NB4 (cell line): Measurements from ENCODE around the gene NEU1.
"Not testable (repeated sequence)": the region's sequence is repeated elsewhere in the genome, so short reads cannot be mapped to it uniquely, and the experiment has no call there.

ENCODE experiments used
- DNase-seq: peaks from one replicate; pipeline ENCODE4 v3.0.0; 2010; ENCODE audit warnings: low read depth
- H3K4me3 ChIP-seq: one replicate; pipeline ENCODE4 v1.5.1; 2011; ENCODE audit warnings: mild to moderate bottlenecking, low read depth, low read length, moderate library complexity
- MYC ChIP-seq: IDR thresholded peaks from 2 replicates; pipeline ENCODE4 v1.6.1; 2011; ENCODE audit warnings: low read depth, low read length
- POLR2A ChIP-seq: IDR thresholded peaks from 2 replicates; pipeline ENCODE4 v1.6.1; 2011; ENCODE audit warnings: mild to moderate bottlenecking; ENCODE audit not compliant: insufficient read length; ENCODE audit errors: extremely low read depth
- TF ChIP-seq, protein P1 (sequence below): IDR thresholded peaks from one replicate; pipeline ENCODE4 v1.5.1; 2012; ENCODE audit warnings: low read depth, low read length
- TF ChIP-seq, protein P2 (sequence below): IDR thresholded peaks from 2 replicates; pipeline ENCODE4 v1.6.1; 2011; ENCODE audit warnings: low read depth, low read length

NEU1 gene

DNA sequence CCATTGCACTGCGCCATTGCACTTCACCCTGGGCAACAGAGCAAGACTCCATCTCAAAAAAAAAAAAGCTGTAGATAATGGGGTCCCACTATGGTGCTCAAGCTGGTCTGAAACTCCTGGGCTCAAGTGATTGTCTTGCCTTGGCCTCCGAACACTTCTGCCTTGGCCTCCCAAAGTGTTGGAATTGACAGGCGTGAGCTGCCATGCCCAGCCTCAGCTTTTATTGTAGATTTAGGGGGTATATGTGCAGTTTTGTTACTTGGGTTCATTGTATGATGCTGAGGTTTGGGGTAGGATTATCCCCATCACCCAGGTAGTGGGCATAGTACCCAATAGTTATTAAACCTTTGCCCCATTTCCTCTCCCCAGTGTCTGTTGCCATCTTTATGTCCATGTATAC, 23.7 kb downstream of the NEU1 start:
- DNase-seq = no peak
- TF ChIP-seq, protein P1, sequence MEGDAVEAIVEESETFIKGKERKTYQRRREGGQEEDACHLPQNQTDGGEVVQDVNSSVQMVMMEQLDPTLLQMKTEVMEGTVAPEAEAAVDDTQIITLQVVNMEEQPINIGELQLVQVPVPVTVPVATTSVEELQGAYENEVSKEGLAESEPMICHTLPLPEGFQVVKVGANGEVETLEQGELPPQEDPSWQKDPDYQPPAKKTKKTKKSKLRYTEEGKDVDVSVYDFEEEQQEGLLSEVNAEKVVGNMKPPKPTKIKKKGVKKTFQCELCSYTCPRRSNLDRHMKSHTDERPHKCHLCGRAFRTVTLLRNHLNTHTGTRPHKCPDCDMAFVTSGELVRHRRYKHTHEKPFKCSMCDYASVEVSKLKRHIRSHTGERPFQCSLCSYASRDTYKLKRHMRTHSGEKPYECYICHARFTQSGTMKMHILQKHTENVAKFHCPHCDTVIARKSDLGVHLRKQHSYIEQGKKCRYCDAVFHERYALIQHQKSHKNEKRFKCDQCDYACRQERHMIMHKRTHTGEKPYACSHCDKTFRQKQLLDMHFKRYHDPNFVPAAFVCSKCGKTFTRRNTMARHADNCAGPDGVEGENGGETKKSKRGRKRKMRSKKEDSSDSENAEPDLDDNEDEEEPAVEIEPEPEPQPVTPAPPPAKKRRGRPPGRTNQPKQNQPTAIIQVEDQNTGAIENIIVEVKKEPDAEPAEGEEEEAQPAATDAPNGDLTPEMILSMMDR = no peak
- TF ChIP-seq POLR2A = no peak
- TF ChIP-seq, protein P2, sequence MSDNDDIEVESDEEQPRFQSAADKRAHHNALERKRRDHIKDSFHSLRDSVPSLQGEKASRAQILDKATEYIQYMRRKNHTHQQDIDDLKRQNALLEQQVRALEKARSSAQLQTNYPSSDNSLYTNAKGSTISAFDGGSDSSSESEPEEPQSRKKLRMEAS = no peak
- TF ChIP-seq MYC = no peak
- peak overlapping the region; percentile 98 for H3K4me3 ChIP-seq

DNA sequence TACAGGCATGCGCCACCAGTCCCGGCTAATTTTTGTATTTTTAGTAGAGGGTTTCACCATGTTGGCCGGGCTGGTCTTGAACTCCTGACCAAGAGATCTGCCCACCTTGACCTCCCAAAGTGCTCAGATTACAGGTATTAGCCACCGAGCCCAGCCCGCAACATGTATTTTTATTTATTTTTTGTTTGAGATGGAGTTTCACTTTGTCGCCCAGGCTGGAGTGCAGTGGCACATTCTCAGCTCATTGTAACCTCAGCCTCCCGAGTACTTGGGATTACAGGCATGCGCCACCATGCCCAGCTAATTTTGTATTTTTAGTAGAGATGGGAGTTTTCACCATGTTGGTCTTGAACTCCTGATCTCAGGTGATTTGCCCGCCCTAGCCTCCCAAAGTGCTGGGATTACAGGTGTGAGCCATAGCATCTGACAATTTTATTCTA, 24.5 kb downstream of the NEU1 start:
- not testable (repeated sequence) for DNase-seq
- H3K4me3 ChIP-seq = peak overlapping the region; percentile 98

DNA sequence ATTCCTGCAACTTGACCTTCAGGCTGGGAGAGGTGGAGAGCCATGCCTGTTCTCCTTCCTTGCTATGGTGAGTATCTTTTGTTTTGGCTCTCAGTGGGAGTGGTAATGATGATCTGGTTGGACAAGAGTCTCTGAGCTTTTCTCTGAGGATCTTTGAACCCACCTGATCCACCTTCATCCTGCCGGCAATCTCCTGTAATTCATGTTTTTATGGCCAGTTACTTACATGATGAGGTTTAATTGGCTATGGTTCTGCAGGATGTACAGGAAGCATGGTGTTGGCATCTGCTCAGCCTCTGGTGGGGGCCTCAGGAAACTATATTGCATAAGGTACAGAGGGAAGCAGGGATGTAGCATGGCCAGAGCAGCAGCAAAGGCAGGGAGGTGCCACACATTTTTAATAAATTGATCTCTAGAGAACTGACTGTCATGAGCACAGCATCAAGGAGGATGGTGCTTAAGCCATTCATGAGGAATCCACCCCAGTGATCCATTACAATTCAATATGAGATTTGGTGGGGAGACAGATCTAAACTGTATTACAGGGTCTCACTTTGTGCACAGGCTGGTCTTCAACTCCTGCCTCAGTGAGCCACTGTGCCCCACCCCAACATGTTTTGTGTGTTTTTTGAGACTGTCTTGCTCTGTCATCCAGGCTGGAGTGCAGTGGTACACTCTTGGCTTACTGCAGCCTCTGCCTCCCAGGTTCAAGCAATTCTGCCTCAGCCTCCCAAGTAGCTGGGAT, 25.1 kb downstream of the NEU1 start:
- TF ChIP-seq POLR2A (no peak), MYC (peak; percentile 30)
- TF ChIP-seq, protein P1 = no peak
- TF ChIP-seq, protein P2 = no peak
- peak; percentile 62 for DNase-seq

DNA sequence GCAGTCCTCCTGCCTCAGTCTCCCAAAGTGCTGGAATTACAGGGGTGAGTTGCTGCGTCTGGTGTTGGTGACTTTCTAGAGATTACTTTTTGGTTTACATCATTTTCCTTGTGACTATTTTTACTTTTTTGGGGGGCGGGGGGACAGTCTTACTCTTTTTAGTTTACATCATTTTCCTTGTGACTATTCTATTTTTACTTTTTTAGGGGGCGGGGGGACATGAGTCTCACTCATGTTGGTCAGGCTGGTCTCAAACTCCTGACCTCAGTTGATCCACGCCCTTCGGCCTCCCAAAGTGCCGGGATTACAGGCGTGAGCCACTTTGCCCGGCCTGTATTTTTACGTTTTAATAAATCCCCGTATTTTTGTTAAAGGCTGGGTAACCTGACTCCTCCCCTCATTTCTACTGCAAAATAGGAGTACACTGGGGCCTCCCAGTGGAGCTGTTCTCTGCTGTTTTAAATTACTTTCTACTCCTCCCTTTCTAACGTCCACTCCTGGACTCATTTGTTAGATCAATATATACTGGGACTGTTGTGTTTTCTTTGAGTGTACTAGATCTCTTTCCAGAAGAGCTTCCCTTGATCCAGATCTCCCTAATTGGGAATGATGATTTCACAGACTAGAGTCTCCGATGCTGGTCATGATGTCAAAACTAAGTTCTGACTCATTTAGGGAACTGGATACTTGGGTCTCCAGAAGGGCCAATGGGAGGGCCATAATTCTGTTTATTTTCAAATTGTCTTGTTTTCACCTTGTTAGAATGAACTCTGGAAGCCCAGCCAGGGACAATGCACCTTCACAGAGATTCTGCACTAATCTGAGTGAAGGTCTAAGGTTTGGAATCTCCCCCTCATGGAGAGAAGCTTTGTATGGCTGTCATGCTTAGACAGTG, 25.9 kb downstream of the NEU1 start:
- peak; percentile 50 for DNase-seq
- TF ChIP-seq, protein P2 = no peak
- TF ChIP-seq MYC = no peak
- TF ChIP-seq POLR2A = no peak
- TF ChIP-seq, protein P1 = no peak
- H3K4me3 ChIP-seq = peak overlapping the region; percentile 98

More for the DNA sequence above, 25.1 kb downstream of the NEU1 start:
- peak overlapping the region; percentile 98 for H3K4me3 ChIP-seq

DNA sequence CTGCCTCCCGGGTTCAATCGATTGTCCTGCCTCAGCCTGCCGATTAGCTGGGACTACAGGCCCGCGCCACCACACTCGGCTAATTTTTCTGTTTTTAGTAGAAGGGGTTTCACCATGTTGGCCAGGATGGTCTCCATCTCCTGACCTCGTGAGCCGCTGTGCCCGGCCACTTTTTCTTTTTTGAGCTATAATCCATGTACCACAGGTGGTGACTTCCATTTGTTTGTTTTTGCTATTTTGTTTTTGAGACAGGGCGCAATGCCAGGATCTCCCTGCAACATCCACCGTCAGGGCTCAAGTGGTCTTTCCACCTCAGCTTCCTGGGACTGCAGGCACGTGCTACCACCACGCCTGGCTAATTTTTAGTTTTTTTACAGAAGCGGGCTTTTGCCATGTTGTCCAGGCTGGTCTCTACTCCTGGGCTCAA, 26.6 kb downstream of the NEU1 start:
- no peak for TF ChIP-seq POLR2A
- TF ChIP-seq, protein P2 = 0 out of 2 replicates have a peak, but pooled peaks have one; percentile 31
- no peak for DNase-seq
- peak overlapping the region; percentile 98 for H3K4me3 ChIP-seq

DNA sequence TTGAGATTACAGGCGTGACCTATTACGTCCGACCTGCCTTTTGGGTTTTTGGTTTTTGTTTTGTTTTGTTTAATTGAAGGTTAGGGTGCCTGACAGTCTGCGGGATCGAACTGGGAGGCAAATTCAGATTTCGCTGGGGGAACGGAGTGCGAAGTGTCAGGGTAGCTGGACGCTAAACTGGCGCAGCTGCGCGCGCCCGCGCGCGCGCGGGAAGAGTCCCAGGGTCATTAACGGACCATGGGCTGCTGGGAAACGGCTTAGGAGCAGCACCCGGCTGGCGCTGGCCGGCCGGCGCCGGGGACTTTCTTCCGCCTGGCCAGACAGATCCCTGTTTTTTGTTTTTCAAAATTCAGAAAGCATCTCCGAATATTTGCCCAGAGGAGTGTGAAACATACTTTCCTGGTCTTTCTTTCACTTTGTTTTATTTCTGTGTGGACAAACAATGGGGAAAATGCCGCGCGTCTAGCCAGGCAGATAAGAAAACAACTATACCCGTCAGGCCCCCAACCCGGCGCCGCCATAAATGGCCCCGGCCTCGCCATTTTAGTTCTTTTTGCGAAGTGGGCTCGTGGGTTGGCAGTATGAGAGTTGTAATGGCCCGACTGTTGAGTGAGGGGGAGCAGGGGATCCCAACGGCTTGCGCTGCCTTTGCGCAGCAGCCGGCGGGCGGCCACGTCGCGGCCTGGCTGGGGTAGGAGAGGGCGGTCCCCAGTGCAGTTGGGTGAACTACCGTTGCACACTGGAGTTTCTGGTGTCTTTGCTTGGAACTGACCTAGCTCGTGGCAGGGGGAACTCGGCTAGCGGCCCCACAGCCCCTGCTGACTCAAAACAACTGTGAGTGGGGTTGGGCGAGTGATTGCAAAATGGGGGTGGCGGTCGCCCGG, 28.0 kb downstream of the NEU1 start:
- peak overlapping the region; percentile 98 for H3K4me3 ChIP-seq
- DNase-seq = peak; percentile 93
- TF ChIP-seq, protein P1 = no peak
- TF ChIP-seq, protein P2 = no peak; the same call in 1 of the 2 replicates
- TF ChIP-seq POLR2A (peak; percentile 97), MYC (peak; percentile 42)
